HL-60 (cell line): Measurements from ENCODE around the gene SMCP.

Experiments
- DNase-seq, 2 experiments: peaks; one replicate each; pipeline ENCODE4 v3.0.0-alpha.2; 2010 to 2020; ENCODE audit warnings: low read depth in 1 of 2, low spot score in 1 of 2
- H3K27ac ChIP-seq: fragments of 250-450 bp; sonication (Bioruptor Pico); replicated peaks from 2 replicates; pipeline ENCODE4 v1.5.1; 2020; ENCODE audit warnings: mild to moderate bottlenecking, moderate library complexity
- H3K27me3 ChIP-seq: fragments of 250-450 bp; sonication (Bioruptor Pico); 2 replicates; pipeline ENCODE4 v1.5.1; 2021; ENCODE audit warnings: mild to moderate bottlenecking, moderate library complexity; ENCODE audit not compliant: insufficient read depth, poor library complexity, severe bottlenecking
- H3K4me3 ChIP-seq: replicated peaks from 2 replicates; pipeline ENCODE4 v1.5.1; 2011; ENCODE audit warnings: mild to moderate bottlenecking, control low read depth, low read length; ENCODE audit not compliant: insufficient read depth
- CTCF ChIP-seq: IDR thresholded peaks from one replicate; pipeline ENCODE4 v1.5.1; 2011; ENCODE audit warnings: low read length, control low read depth, inconsistent platforms; ENCODE audit not compliant: insufficient read depth
- GABPA ChIP-seq: IDR thresholded peaks from 2 replicates; pipeline ENCODE4 v1.6.1; 2012; ENCODE audit warnings: low read depth
- POLR2AphosphoS5 ChIP-seq: IDR thresholded peaks from 2 replicates; pipeline ENCODE4 v1.6.1; 2012; ENCODE audit warnings: low read depth
- REST ChIP-seq: IDR thresholded peaks from 2 replicates; pipeline ENCODE4 v1.6.1; 2012; ENCODE audit warnings: low read depth; ENCODE audit not compliant: insufficient replicate concordance
- SPI1 ChIP-seq: IDR thresholded peaks from 2 replicates; pipeline ENCODE4 v1.6.1; 2012; ENCODE audit warnings: low read depth, mild to moderate bottlenecking, borderline replicate concordance

SMCP gene

GRCh38 chr1:152880907-152881306, 2.8 kb downstream of the SMCP start:
- H3K27me3 ChIP-seq = peaks cover 3% of the 10 kb centered on the region
- DNase-seq = no peak
- TF ChIP-seq REST (no peak), SPI1 (no peak), POLR2AphosphoS5 (no peak), GABPA (no peak), CTCF (no peak)
- no peak overlapping the region for H3K27ac ChIP-seq
- H3K4me3 ChIP-seq = no peak overlapping the region

- Histone ChIP-seq H3K27ac (no peak overlapping the region), H3K27me3 (peaks cover 5% of the 10 kb centered on the region), H3K4me3 (no peak overlapping the region)
- DNase-seq = no peak
- TF ChIP-seq POLR2AphosphoS5 = no peak
- no peak for TF ChIP-seq GABPA
- TF ChIP-seq CTCF = no peak
- TF ChIP-seq REST = no peak
- TF ChIP-seq SPI1 = no peak
Observed at GRCh38 chr1:152884085-152884484, 6.0 kb downstream of the SMCP start.

GRCh38 chr1:152884506-152884905, 6.4 kb downstream of the SMCP start:
- H3K27me3 ChIP-seq = peaks cover 8% of the 10 kb centered on the region
- TF ChIP-seq POLR2AphosphoS5 (no peak), GABPA (no peak)
- H3K27ac ChIP-seq = no peak overlapping the region
- H3K4me3 ChIP-seq = no peak overlapping the region
- no peak for DNase-seq

GRCh38 chr1:152884966-152885624, 7.0 kb downstream of the SMCP start:
- no peak for DNase-seq
- Histone ChIP-seq H3K27ac (no peak overlapping the region), H3K4me3 (no peak overlapping the region), H3K27me3 (peaks cover 10% of the 10 kb centered on the region)
- no peak for TF ChIP-seq CTCF

GRCh38 chr1:152886085-152886484, 8.0 kb downstream of the SMCP start:
- Histone ChIP-seq H3K27ac (no peak overlapping the region), H3K4me3 (no peak overlapping the region), H3K27me3 (peaks cover 10% of the 10 kb centered on the region)
- DNase-seq = no peak
- TF ChIP-seq CTCF = no peak
